GM12878 (cell line): ENCODE measurements around the gene MUL1.

Experiments used
- JUND ChIP-seq: IDR thresholded peaks from 2 replicates; pipeline ENCODE4 v1.6.1; 2012; ENCODE audit warnings: low read depth, mild to moderate bottlenecking, low read length, improper control_type of control experiment, moderate library complexity
- LARP7 ChIP-seq: fragments of 450-650 bp; IDR thresholded peaks from 2 replicates; pipeline ENCODE4 v1.6.1; 2017; ENCODE audit warnings: mild to moderate bottlenecking
- POLR2A ChIP-seq: IDR thresholded peaks from 2 replicates; pipeline ENCODE4 v1.6.1; 2011; ENCODE audit warnings: low read depth, mild to moderate bottlenecking, low read length
- POLR2AphosphoS5 ChIP-seq: IDR thresholded peaks from 2 replicates; pipeline ENCODE4 v1.6.1; 2011; ENCODE audit warnings: mild to moderate bottlenecking, low read length, inconsistent platforms
- RAD21 ChIP-seq: IDR thresholded peaks from 2 replicates; pipeline ENCODE4 v1.6.1; 2011; ENCODE audit warnings: mild to moderate bottlenecking, low read depth, low read length, moderate library complexity; ENCODE audit not compliant: insufficient read depth
- SIN3A ChIP-seq: IDR thresholded peaks from 2 replicates; pipeline ENCODE4 v1.6.1; 2012; ENCODE audit warnings: low read depth, low read length, improper control_type of control experiment
- SUZ12 ChIP-seq: fragments of 200-600 bp; sonication (generic); IDR thresholded peaks from one replicate; pipeline ENCODE4 v1.6.1; 2018; ENCODE audit warnings: antibody characterized with exemption, mild to moderate bottlenecking; ENCODE audit not compliant: unreplicated experiment
- TF ChIP-seq, protein P1 (sequence below): IDR thresholded peaks from 2 replicates; pipeline ENCODE4 v1.6.1; 2012; ENCODE audit warnings: low read depth, low read length, improper control_type of control experiment
- TF ChIP-seq, protein P2 (sequence below): IDR thresholded peaks from 2 replicates; pipeline ENCODE4 v1.6.1; 2011; ENCODE audit warnings: borderline replicate concordance, low read depth, mild to moderate bottlenecking, moderate library complexity, mixed read lengths, low read length; ENCODE audit not compliant: insufficient read depth; ENCODE audit errors: extremely low read length

DNA sequence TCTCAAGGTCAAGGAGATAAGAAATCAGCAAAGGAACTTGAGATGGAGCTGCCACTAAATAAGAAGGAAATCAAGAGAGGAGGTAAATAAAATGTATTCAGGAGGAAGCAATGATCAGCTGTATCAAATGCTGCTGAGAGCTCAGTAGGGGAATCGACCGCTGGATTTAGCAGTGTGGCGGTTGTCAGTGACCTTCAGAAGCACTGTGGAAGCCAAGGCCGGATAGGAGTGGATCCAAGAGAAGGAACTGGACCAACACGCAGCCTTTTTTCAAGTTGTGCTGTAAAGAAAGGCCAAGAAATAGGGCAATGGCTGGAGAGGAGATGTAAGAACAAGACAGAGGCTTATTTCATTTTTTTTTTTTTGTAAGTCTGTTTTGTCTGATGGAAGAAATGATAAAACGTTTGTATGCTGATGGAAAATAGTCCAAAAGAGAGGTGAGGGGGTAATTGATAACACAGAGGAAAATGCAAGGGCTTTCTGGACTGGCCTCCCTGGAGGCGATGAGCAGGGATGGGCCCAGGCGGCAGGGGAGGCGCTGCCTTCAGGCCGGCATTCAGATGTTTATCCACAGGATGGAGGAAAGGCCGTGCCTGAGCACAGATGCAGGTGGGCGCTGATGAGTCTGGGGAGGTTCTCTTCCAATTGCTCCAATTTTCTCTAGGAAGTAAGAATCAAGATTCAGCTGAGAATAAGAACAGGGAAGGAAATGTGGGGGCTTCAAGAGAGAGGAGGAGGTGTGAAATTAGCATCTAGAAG is 26.9 kb upstream of the MUL1 start:
- TF ChIP-seq JUND: no peak
- TF ChIP-seq LARP7: no peak
- no peak for TF ChIP-seq SIN3A
- TF ChIP-seq, protein P1, sequence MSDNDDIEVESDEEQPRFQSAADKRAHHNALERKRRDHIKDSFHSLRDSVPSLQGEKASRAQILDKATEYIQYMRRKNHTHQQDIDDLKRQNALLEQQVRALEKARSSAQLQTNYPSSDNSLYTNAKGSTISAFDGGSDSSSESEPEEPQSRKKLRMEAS: no peak
- TF ChIP-seq, protein P2, sequence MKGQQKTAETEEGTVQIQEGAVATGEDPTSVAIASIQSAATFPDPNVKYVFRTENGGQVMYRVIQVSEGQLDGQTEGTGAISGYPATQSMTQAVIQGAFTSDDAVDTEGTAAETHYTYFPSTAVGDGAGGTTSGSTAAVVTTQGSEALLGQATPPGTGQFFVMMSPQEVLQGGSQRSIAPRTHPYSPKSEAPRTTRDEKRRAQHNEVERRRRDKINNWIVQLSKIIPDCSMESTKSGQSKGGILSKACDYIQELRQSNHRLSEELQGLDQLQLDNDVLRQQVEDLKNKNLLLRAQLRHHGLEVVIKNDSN: no peak
- TF ChIP-seq RAD21: no peak
- no peak for TF ChIP-seq SUZ12
- no peak for TF ChIP-seq POLR2AphosphoS5
- no peak for TF ChIP-seq POLR2A
